ENCODE results near the gene NRCAM.
"Not testable (repeated sequence)": the region's sequence is repeated elsewhere in the genome, so short reads cannot be mapped to it uniquely, and the experiment has no call there.

NRCAM gene

GRCh38 chr7:108455998-108456677 is at the start of gene NRCAM:
Gene NRCAM (minus strand): TSS chr7:108456436. CDS start chr7:108240064, 216,372 bp downstream.
- DNase-seq: peak; percentile 98

GRCh38 chr7:108504576-108504975 is 48.3 kb upstream of the NRCAM start:
- DNase-seq: not testable (repeated sequence)

DNA sequence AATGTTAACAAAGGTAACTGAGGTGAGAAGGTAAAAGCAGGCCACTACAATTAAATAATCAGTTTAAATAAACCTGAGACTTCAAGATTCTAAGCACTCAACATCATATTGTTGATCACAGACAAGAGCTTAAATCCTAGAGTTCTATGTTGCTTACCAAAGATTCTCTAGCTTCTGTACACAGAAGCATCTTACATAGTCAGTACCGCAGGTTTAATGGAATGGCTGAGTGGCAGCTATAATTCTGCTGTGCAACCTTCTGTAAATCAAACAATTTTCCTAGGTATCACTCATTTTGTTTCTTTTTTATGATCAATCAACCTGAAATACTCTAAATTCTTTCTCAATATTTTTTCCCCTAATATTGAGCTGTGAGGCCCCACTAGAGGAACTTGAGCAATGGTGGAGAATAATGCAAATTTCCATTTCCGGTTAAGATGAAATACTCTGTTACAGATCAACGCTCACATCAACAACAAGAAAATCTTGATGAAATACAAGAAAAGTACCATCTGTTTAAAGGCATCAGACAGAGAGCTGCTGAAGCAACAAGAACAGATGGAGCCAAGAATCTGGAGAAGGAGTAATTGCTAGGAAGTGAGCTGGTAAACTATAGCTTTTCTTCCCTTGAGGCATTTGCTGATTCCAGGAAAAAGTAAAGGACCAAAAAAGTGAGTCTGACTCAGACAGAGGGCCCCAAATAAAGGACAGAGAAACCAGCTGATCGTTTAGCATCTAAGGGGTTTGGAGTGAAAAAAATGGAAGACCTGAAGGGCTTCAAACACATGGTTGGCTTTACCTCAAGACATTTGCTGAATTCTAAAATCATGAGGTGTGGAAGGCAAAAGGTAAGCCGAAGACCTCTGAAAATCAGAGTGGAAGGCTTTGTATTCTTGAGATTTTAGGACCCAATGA is 47.1 kb upstream of the NRCAM start:
- no peak for DNase-seq

DNA sequence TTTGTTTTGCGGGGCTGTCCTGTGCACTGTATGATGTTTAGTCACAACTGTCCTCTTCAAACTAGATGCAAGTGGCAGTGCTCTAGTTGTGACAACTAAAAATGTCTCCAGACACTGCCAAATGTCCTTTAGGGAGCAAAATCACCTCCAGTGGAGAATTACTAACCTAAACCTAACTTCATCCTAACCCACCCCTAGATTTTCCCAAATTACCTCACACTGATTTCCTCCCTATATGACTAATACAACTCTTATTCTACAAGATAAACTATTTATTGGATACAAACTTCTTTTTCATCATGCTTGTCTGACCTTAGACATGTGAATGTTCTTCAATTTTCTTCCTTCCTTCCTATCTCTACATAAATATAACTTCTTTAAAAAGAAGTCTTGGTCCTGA is 43.3 kb upstream of the NRCAM start:
- DNase-seq: no peak

GRCh38 chr7:108498481-108498880 is 42.2 kb upstream of the NRCAM start:
- DNase-seq: no peak

DNA sequence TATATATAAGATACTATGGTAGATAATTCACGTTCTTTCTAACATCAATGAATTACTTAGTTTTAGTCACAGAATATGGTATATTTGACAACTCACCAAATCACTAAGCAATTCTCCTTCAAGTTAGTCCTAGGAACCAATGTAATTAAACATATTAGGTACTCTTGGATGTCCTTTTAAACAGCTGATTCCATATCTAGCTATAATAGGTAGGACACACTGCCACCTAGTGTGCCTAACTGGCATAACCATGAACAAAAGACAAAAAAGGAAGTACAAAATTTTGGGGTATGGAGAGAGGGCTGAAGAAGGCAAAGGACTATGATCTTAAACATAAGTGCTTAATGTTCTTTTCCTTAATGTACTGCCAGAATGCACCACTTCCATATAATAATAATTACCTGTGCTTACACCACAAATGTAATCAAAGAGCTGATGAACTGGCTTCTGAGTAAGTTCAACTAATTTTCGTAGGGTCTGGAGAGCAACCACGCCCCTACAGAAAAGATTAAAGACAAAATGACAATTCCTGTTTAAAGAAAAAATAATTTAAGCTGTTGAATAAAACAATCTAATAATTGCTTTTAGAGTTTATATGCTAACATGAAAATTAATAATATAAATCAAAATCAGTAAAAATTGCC is 41.0 kb upstream of the NRCAM start:
- DNase-seq: peak; percentile 82

- DNase-seq: peak; percentile 45
Observed at GRCh38 chr7:108492742-108493141, 36.5 kb upstream of the NRCAM start.

DNA sequence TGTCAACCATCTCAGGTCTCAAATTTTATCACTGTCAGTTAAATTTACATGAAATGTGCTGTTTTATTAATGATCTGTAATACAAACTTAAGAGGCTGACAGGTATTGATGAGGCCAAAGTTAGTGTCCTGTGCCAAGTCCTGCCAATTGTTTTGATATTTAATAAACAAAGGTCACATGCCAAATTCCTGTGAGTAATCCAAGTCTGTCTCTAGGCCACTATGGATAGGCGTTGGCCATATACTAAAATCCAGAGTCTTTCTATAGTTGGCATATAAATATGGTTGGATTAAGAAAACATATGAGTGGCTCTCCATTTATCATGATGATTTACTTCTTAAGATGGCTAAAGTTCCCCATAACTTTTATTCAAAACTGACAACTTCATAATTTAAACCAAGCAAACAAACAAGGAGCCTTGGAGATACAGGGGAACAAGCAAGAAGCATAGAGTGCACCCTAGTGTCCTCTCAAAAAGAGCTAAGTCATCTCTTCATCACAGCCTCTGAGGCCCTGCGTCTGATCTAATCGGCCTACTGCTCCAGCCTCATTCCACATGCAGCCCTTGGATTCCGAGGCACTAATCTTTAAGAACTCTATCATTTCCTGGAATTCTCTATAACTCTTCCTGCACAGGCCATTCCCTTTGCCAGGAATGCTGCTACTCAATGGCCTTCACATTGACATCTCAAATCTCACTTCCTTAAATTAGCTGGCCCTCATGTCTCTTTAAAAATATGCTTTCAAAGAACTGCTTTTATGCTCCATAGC is 32.7 kb upstream of the NRCAM start:
- DNase-seq: no peak

- DNase-seq: no peak
Observed at GRCh38 chr7:108487646-108488045, 31.4 kb upstream of the NRCAM start.

- no peak for DNase-seq
Observed at GRCh38 chr7:108486291-108486966, 30.2 kb upstream of the NRCAM start.

DNA sequence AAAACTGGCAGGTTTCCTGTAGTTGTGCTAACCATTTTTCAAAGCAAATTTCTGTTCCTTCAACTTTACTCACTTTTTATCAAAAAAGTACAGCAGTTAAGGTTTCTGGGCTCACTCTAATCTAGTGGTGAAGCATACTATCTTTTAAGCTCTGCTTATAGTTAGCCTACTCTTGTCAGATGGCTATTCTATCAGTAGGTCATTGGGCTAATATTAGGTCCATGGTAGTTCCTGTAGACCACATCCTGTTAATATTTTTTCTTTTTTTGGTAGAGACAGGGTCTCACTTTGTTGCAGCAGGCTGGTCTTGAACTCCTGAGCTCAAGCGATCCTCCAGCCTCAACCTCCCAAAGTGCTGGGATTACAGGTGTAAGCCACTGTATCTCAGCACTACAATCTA is 27.9 kb upstream of the NRCAM start:
- DNase-seq: no peak

DNA sequence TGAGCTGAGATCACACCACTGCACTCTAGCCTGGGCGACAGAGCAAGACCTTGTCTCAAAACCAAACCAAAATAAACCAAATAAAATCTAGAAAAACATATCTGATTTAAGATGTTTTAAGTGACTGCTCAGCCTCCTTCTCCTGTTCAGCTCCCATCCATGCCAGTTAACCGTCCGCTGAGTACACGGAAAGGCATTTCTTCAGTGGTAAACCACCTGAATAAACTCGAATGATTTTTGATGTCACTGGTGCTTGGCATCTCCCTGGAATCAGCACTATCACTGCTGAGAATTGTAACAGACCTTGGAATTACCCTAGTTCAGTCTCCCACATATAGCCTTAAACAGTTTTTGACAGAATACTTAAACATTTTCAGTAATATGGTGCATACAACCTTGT is 24.1 kb upstream of the NRCAM start:
- no peak for DNase-seq

DNA sequence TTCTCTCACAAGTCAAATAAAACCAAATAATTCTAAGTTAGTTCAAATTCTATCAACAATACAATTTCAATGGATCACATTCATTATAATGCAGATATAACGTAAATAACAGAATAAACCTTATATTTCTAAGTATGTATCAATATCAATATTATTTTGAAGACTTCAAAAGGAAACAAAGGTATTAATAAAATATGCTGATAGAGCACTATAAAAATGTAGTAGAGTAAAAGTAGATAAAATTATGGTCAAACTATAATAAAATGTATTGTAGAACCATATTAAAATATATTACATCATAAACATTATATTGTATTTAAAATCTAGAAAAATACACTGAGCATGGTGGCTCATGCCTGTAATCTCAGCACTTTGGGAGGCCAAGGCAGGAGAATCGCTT is 23.5 kb upstream of the NRCAM start:
- DNase-seq: no peak

DNA sequence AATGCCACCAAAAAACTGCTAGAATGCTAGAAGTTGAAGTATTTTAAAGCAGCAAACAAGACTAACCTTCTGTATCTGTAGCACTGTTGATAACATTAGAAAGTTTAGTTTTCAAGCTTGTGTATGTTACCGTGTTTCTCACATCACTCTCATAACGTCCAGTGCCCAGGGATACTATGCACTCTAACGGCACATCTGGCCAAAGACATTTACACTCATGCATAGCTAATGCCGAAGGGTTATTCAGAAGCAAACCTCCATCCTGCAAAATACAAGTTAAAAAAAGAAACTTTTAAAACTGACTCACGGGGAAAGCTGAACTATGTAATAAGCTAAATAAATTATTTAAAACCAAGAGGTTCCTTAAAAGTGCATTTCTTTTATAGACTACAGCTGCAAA is 22.9 kb upstream of the NRCAM start:
- DNase-seq: no peak

DNA sequence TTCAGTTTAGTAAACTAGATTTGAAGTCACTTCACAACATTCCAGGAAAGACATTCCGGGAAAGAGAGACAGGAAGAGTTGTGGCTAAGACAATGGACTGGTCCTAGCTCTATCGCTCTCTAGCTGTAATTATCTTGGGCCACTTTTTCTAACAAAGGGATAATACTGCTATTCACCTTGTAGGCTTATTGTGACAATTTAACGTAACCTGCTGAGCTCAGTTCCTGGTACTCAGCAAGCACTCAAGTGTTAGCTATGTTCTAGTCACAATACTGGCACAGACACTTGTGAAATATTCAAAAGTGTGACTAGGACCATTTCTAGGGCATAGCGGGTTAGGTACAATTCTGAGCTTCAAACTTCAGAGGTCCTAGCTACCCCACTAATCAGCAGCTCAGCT is 12.0 kb upstream of the NRCAM start:
- DNase-seq: peak; percentile 9

DNA sequence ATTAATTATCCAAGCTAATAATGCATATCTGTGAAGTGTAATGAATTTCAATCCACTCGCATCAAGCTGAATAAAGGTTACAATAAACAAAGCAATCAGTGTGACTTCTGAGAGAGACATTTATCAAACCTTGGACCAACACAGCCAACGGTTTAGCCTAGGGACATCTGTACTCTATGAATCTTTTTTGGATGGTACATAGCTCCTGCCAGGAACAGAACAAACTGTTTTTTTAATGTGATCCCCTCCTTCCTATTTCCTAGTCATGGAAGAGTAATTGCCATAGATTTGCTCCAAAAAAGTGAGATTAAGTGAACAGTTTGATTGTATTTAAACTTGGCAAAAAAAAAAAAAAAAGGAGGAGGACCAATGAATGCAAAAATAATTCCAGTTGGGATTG is 11.2 kb upstream of the NRCAM start:
- DNase-seq: no peak

DNA sequence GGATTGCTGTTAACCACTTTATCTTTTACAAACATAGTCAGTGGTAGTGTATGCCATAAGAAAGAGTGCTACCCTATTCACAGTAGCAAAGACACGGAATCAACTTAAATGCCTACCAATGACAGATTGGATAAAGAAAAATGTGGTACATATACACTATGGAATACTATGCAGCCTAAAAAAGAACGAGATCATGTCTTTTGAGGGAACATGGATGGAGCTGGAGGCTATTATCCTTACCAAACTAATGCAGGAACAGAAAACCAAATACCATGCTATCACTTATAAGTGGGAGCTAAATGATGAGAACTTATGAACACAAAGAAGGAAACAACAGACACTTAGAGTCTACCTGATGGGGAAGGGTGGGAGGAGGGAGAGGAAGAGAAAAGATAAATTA is 10.1 kb upstream of the NRCAM start:
- not testable (repeated sequence) for DNase-seq

- DNase-seq: no peak
Observed at GRCh38 chr7:108464743-108465142, 8.5 kb upstream of the NRCAM start.

DNA sequence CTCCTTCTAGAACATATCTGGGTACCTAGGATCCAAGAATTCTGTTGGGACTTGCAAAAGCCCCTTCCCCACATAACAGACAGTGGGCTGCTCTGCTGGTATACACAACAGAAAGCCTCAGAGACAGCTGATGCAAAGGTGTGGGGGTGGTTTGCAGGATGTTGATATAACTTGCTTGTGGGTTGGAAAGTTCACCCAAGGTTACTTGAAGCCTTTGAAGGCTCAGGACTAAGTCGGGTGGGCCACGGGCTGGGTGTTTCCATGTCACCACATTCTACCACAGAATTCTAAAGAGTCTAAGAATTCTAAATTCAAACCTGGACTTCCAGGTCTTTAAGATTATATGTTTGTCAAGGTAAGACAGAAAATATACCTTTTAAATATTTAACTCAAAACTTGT is 7.4 kb upstream of the NRCAM start:
- DNase-seq: no peak

- DNase-seq: peak; percentile 32
Observed at GRCh38 chr7:108461840-108462239, 5.6 kb upstream of the NRCAM start.

- no peak for DNase-seq
Observed at GRCh38 chr7:108460964-108461363, 4.7 kb upstream of the NRCAM start.

DNA sequence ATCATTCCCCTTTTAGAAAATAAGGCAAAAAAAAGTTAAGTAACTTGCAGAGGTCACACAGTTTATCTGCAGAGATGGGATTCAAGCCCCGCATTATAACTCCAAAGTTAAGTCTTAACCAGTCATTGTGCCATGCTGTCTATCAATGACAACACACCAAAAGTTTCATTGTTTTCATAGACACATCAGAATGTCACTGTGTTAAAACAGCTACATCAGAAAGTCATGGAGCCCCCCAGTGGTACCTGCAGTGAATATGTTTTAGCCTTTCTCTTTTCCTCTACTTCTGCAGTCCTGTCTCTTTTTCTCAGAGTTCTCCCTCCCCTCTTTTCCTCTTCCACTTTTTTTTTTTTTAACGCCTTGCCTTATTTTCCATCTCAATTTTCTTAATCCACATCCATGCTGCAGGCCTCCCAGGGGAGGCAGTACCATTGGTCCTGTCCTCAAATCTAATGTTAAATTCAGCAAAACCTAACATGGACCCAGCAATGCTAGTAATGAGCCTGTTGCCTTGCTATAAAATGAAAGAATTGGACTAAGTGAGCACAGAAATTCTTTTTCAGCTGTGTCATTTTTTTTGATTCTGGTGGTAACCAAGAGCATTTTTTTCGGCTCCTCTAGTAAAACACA is 3.8 kb upstream of the NRCAM start:
- DNase-seq: peak; percentile 83
